Smooth muscle cell (in vitro differentiated cells): ENCODE measurements around the gene MBD3. TPM values are rescaled to one million over a fixed set of nuclear protein-coding genes. Genes with fewer than 3 reads are reported as not detected.
A peak's percentile ranks its signal among the peaks of the same experiment; 100 is the strongest.

Source experiments
- DNase-seq: peaks from one replicate; lab custom pipeline; 2025; ENCODE audit not compliant: unreplicated experiment; lab: John Stamatoyannopoulos, UW
- H2AFZ ChIP-seq: fragments of 200-600 bp; sonication (generic); 2 replicates; pipeline ENCODE4 v1.6.0; 2016; ENCODE audit warnings: antibody characterized with exemption, low read depth, mild to moderate bottlenecking
- H3F3A ChIP-seq: fragments of 200-600 bp; sonication (generic); 2 replicates; pipeline ENCODE4 v1.6.0; 2017; ENCODE audit warnings: antibody characterized with exemption, low read depth
- H3K27ac ChIP-seq: fragments of 200-600 bp; sonication (generic); 2 replicates; pipeline ENCODE4 v1.5.1; 2016; ENCODE audit warnings: low read depth, mild to moderate bottlenecking
- H3K27me3 ChIP-seq: fragments of 200-600 bp; sonication (generic); 2 replicates; pipeline ENCODE4 v1.6.1; 2016; ENCODE audit warnings: low read depth, mild to moderate bottlenecking
- H3K36me3 ChIP-seq: fragments of 200-600 bp; sonication (generic); 2 replicates; pipeline ENCODE4 v1.5.1; 2016; ENCODE audit warnings: low read depth
- H3K4me1 ChIP-seq: fragments of 200-600 bp; sonication (generic); 2 replicates; pipeline ENCODE4 v1.5.1; 2016; ENCODE audit warnings: low read depth
- H3K4me2 ChIP-seq: fragments of 200-600 bp; sonication (generic); 2 replicates; pipeline ENCODE4 v1.6.0; 2016; ENCODE audit warnings: mild to moderate bottlenecking
- H3K4me3 ChIP-seq: fragments of 200-600 bp; sonication (generic); 2 replicates; pipeline ENCODE4 v1.5.1; 2016; ENCODE audit warnings: mild to moderate bottlenecking
- H3K79me2 ChIP-seq: fragments of 200-600 bp; sonication (generic); 2 replicates; pipeline ENCODE4 v1.6.0; 2016; ENCODE audit warnings: low read depth, mild to moderate bottlenecking
- H3K9ac ChIP-seq: fragments of 200-600 bp; sonication (generic); 2 replicates; pipeline ENCODE4 v1.6.0; 2016; ENCODE audit warnings: low read depth
- H3K9me3 ChIP-seq: fragments of 200-600 bp; sonication (generic); replicated peaks from 2 replicates; pipeline ENCODE4 v1.5.1; 2016; ENCODE audit warnings: low read depth
- H4K20me1 ChIP-seq: fragments of 200-600 bp; sonication (generic); 2 replicates; pipeline ENCODE4 v1.6.0; 2016; ENCODE audit warnings: low read depth
- CTCF ChIP-seq: fragments of 200-600 bp; sonication (generic); IDR thresholded peaks from 2 replicates; pipeline ENCODE4 v1.5.1; 2017; ENCODE audit warnings: borderline replicate concordance, mild to moderate bottlenecking, antibody characterized with exemption; ENCODE audit not compliant: insufficient read depth, poor library complexity, severe bottlenecking
- WGBS: methylation state at CpG from one replicate; pipeline ENCODE4 v1.1.7; 2016; ENCODE audit warnings: low lambda C conversion rate; 5-methylcytosine and 5-hydroxymethylcytosine counted together
- polyA plus RNA-seq: library from polyadenylated mRNA; unstranded; fragments of >200 nt; fragmentation: Nextera tagmentation; extraction: Ambion mirVana; gene quantifications from 2 replicates; pipeline ENCODE4 v1.2.1, GENCODE V29; 2016
- total RNA-seq: library from RNA; depleted of rRNA; stranded (reverse); fragments of >200 nt; gene quantifications from 2 replicates; pipeline ENCODE4 v1.2.3, GENCODE V29; 2014

MBD3 gene
- total and polyA plus RNA-seq, 2 experiments from 2014 or later: 40.3 to 47.3 TPM

DNA sequence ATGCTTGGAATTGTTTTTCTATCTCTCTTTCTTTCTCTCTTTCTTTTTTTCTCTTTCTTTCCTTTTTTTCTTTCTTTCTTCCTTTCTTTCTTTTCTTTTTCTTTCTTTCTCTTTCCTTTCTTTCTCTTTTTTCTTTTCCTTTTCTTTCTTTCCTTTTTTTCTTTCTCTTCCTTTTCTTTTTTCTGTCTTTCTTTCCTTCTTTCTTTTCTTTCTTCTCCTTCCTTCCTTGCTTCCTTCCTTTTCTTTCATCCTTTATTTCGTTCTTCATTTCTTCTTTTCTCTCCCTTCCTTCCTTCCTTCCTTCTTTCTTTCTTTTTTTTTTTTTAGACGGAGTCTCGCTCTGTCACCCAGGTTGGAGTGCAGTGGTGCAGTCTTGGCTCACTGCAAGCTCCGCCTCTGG, 22.7 kb downstream of the MBD3 start:
- WGBS: 84% methylated on average over 4 of the region's 4 CpGs
- H3K27ac ChIP-seq: no peak overlapping the region

GRCh38 chr19:1568320-1569019, 24.2 kb downstream of the MBD3 start, which contains the start of gene MEX3D:
MEX3D (minus strand) TSS chr19:1568325; CDS start chr19:1568058, 267 bp downstream.
- no peak for TF ChIP-seq CTCF
- Histone ChIP-seq H4K20me1 (peaks cover 30% of the 10 kb centered on the region), H3K27ac (peak within 1 kb of the TSS; percentile 97), H3K79me2 (peaks cover 40% of the 10 kb centered on the region), H3K4me2 (peak within 1 kb of the TSS; percentile 95), H3K9me3 (no peaks in the 10 kb centered on the region), H3F3A (no peaks in the 10 kb centered on the region), H2AFZ (no peak within 1 kb of the TSS), H3K4me1 (peaks cover 11% of the 10 kb centered on the region), H3K27me3 (no peaks in the 10 kb centered on the region), H3K36me3 (no peaks in the 10 kb centered on the region), H3K9ac (peak within 1 kb of the TSS; percentile 98), H3K4me3 (peak within 1 kb of the TSS; percentile 84)
- DNase-seq: peak; percentile 16
- 34% methylated on average over 17 of the region's 63 CpGs for WGBS

More for the DNA sequence above, 22.7 kb downstream of the MBD3 start:
- Histone ChIP-seq H3K9ac (no peak overlapping the region), H3F3A (no peaks in the 10 kb centered on the region), H3K4me3 (no peak overlapping the region), H3K4me1 (peaks cover 11% of the 10 kb centered on the region), H3K79me2 (peaks cover 25% of the 10 kb centered on the region), H3K4me2 (no peak overlapping the region), H4K20me1 (peaks cover 14% of the 10 kb centered on the region), H3K9me3 (no peaks in the 10 kb centered on the region), H3K36me3 (no peaks in the 10 kb centered on the region), H3K27me3 (no peaks in the 10 kb centered on the region), H2AFZ (no peak overlapping the region)
- no peak for DNase-seq
- TF ChIP-seq CTCF: no peak

GRCh38 chr19:1567848-1568227, 24.8 kb downstream of the MBD3 start:
- Histone ChIP-seq H3F3A (no peaks in the 10 kb centered on the region), H3K9ac (no peak overlapping the region), H3K79me2 (peaks cover 46% of the 10 kb centered on the region), H3K4me2 (no peak overlapping the region), H2AFZ (no peak overlapping the region), H3K36me3 (no peaks in the 10 kb centered on the region), H4K20me1 (peaks cover 36% of the 10 kb centered on the region), H3K9me3 (no peaks in the 10 kb centered on the region), H3K27me3 (no peaks in the 10 kb centered on the region), H3K4me1 (peaks cover 11% of the 10 kb centered on the region), H3K4me3 (peak overlapping the region; percentile 84), H3K27ac (no peak overlapping the region)
- DNase-seq: no peak
- TF ChIP-seq CTCF: no peak
- no CpG with 5 or more reads among the region's 73 CpGs for WGBS
